ENCODE results near the gene ADTRP.

ADTRP gene

DNA sequence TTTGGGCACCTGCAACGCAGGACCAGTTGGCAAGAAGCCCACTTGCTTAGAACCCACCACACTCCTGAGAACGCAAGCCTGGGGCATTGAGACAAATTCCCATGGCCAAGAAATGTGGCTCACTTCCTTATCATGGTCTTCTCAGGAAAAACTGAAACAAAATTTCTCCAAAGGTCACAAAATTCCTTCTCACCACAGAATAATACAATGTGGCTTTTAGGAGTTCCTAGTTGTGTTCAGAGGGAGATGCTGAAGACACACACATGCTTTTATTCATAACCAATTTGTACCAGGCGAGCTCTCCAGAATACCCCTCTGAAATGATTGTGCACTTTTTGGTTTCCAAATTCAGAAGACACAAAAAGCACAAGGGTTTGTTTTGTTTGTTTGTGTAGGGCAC is 31.6 kb downstream of the ADTRP start:
- Histone ChIP-seq H3K9me3 (ENCODE audit: control insufficient read depth, insufficient read depth, low read depth, low read length) (no peaks in the 10 kb centered on the region), H3K4me1 (ENCODE audit: control insufficient read depth, insufficient read depth, low read length) (peaks cover 25% of the 10 kb centered on the region), H3K27ac (ENCODE audit: extremely low read depth, low read depth, low read length) (no peak overlapping the region), H3K4me3 (ENCODE audit: low read depth, low read length) (no peak overlapping the region), H3K36me3 (ENCODE audit: control insufficient read depth in 2 of 2, insufficient read depth in 1 of 2, low read length in 2 of 2) (no peaks in the 10 kb centered on the region)
- ChIA-PET POLR2A (no interaction called here), CTCF (no interaction called here)
- TF ChIP-seq ZNF174 (tag by site-specific recombination; IDR thresholded peaks at IDR 0.05) (no peak), GLI2 (tag by site-specific recombination; IDR thresholded peaks at IDR 0.05; ENCODE audit: borderline replicate concordance, low read depth) (no peak), ZBTB7A (tag by site-specific recombination; IDR thresholded peaks at IDR 0.05; ENCODE audit: low read depth) (no peak), ZNF473 (tag by site-specific recombination; IDR thresholded peaks at IDR 0.05) (no peak), ZNF621 (tag by site-specific recombination; IDR thresholded peaks at IDR 0.05) (no peak), ZNF274 (IDR thresholded peaks at IDR 0.05; ENCODE audit: low read length) (no peak), ZNF274 (tag by site-specific recombination; IDR thresholded peaks at IDR 0.05; ENCODE audit: borderline replicate concordance) (no peak), PRDM1 (tag by site-specific recombination; IDR thresholded peaks at IDR 0.05) (no peak), ZNF768 (tag by site-specific recombination; IDR thresholded peaks at IDR 0.05) (no peak)
- TF ChIP-seq, protein P1, sequence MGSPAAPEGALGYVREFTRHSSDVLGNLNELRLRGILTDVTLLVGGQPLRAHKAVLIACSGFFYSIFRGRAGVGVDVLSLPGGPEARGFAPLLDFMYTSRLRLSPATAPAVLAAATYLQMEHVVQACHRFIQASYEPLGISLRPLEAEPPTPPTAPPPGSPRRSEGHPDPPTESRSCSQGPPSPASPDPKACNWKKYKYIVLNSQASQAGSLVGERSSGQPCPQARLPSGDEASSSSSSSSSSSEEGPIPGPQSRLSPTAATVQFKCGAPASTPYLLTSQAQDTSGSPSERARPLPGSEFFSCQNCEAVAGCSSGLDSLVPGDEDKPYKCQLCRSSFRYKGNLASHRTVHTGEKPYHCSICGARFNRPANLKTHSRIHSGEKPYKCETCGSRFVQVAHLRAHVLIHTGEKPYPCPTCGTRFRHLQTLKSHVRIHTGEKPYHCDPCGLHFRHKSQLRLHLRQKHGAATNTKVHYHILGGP (tag by site-specific recombination; IDR thresholded peaks at IDR 0.05), result no peak
- TF ChIP-seq, protein P2, sequence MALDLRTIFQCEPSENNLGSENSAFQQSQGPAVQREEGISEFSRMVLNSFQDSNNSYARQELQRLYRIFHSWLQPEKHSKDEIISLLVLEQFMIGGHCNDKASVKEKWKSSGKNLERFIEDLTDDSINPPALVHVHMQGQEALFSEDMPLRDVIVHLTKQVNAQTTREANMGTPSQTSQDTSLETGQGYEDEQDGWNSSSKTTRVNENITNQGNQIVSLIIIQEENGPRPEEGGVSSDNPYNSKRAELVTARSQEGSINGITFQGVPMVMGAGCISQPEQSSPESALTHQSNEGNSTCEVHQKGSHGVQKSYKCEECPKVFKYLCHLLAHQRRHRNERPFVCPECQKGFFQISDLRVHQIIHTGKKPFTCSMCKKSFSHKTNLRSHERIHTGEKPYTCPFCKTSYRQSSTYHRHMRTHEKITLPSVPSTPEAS (tag by site-specific recombination; IDR thresholded peaks at IDR 0.05), result no peak

DNA sequence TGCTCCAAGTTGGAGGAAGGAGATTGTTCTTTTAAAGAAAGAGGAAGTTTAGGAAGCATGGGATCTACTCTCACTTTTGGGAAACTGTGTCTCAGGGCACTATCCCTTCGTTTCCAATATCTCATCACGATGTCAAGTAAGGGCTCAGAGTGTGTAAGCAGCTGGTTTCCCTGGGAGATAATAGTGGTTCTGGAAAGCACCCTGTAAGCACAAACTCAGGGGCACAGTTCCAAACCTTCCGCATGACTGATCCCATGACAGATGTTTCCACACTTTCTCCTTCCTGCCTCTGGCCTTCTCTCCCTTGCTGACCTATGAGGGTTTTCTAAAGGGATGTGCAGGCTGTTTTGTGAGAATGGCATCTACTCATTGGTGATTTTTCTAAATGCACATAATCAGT is 33.9 kb downstream of the ADTRP start:
- no peak overlapping the region for H3K27ac ChIP-seq (ENCODE audit: extremely low read depth, low read depth, low read length)
- TF ChIP-seq GLIS1 (tag by site-specific recombination; IDR thresholded peaks at IDR 0.05), result no peak
- no peak for TF ChIP-seq ZNF366 (tag by site-specific recombination; conservative IDR thresholded peaks at IDR 0.05)
- TF ChIP-seq, protein P3, sequence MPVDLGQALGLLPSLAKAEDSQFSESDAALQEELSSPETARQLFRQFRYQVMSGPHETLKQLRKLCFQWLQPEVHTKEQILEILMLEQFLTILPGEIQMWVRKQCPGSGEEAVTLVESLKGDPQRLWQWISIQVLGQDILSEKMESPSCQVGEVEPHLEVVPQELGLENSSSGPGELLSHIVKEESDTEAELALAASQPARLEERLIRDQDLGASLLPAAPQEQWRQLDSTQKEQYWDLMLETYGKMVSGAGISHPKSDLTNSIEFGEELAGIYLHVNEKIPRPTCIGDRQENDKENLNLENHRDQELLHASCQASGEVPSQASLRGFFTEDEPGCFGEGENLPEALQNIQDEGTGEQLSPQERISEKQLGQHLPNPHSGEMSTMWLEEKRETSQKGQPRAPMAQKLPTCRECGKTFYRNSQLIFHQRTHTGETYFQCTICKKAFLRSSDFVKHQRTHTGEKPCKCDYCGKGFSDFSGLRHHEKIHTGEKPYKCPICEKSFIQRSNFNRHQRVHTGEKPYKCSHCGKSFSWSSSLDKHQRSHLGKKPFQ (tag by site-specific recombination; IDR thresholded peaks at IDR 0.05), result no peak
- TF ChIP-seq MZF1 (tag by site-specific recombination; IDR thresholded peaks at IDR 0.05; ENCODE audit: borderline replicate concordance), result no peak
- TF ChIP-seq ZEB2 (tag by site-specific recombination; IDR thresholded peaks at IDR 0.05), result no peak
- TF ChIP-seq, protein P4, sequence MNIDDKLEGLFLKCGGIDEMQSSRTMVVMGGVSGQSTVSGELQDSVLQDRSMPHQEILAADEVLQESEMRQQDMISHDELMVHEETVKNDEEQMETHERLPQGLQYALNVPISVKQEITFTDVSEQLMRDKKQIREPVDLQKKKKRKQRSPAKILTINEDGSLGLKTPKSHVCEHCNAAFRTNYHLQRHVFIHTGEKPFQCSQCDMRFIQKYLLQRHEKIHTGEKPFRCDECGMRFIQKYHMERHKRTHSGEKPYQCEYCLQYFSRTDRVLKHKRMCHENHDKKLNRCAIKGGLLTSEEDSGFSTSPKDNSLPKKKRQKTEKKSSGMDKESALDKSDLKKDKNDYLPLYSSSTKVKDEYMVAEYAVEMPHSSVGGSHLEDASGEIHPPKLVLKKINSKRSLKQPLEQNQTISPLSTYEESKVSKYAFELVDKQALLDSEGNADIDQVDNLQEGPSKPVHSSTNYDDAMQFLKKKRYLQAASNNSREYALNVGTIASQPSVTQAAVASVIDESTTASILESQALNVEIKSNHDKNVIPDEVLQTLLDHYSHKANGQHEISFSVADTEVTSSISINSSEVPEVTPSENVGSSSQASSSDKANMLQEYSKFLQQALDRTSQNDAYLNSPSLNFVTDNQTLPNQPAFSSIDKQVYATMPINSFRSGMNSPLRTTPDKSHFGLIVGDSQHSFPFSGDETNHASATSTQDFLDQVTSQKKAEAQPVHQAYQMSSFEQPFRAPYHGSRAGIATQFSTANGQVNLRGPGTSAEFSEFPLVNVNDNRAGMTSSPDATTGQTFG (tag by site-specific recombination; IDR thresholded peaks at IDR 0.05; ENCODE audit: borderline replicate concordance), result no peak
- TF ChIP-seq ZNF677 (tag by site-specific recombination; IDR thresholded peaks at IDR 0.05), result no peak
- no peak for TF ChIP-seq SCRT2 (tag by site-specific recombination; IDR thresholded peaks at IDR 0.05)
- TF ChIP-seq ZNF629 (tag by site-specific recombination; IDR thresholded peaks at IDR 0.05), result no peak
- TF ChIP-seq, protein P5, sequence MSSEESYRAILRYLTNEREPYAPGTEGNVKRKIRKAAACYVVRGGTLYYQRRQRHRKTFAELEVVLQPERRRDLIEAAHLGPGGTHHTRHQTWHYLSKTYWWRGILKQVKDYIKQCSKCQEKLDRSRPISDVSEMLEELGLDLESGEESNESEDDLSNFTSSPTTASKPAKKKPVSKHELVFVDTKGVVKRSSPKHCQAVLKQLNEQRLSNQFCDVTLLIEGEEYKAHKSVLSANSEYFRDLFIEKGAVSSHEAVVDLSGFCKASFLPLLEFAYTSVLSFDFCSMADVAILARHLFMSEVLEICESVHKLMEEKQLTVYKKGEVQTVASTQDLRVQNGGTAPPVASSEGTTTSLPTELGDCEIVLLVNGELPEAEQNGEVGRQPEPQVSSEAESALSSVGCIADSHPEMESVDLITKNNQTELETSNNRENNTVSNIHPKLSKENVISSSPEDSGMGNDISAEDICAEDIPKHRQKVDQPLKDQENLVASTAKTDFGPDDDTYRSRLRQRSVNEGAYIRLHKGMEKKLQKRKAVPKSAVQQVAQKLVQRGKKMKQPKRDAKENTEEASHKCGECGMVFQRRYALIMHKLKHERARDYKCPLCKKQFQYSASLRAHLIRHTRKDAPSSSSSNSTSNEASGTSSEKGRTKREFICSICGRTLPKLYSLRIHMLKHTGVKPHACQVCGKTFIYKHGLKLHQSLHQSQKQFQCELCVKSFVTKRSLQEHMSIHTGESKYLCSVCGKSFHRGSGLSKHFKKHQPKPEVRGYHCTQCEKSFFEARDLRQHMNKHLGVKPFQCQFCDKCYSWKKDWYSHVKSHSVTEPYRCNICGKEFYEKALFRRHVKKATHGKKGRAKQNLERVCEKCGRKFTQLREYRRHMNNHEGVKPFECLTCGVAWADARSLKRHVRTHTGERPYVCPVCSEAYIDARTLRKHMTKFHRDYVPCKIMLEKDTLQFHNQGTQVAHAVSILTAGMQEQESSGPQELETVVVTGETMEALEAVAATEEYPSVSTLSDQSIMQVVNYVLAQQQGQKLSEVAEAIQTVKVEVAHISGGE (tag by site-specific recombination; conservative IDR thresholded peaks at IDR 0.05; ENCODE audit: low read depth), result no peak
- H3K4me1 ChIP-seq (ENCODE audit: control insufficient read depth, insufficient read depth, low read length), result peaks cover 12% of the 10 kb centered on the region
- H3K9me3 ChIP-seq (ENCODE audit: control insufficient read depth, insufficient read depth, low read depth, low read length), result no peaks in the 10 kb centered on the region
- ChIA-PET POLR2A (no interaction called here), CTCF (interaction anchor here (0.6 kb wide), 1 partner anchor 1167 kb away, joined by 4 read pairs; no protein-coding TSS in a partner anchor)
- H3K4me3 ChIP-seq (ENCODE audit: low read depth, low read length), result no peak overlapping the region
- H3K36me3 ChIP-seq (ENCODE audit: control insufficient read depth in 2 of 2, insufficient read depth in 1 of 2, low read length in 2 of 2), result no peaks in the 10 kb centered on the region

Data from HEK293 (cell line).